ENCODE measurements around the gene RCSD1. TPM values are rescaled to one million over a fixed set of nuclear protein-coding genes. Genes with fewer than 3 reads are reported as not detected.

Gene RCSD1
- total RNA-seq, 1 donor from 2014 or later, result 0.98 TPM

- H3K9me3 Mint-ChIP-seq (ENCODE audit: unreplicated experiment), result peaks cover 10% of the 10 kb centered on the region
- no peaks in the 10 kb centered on the region for H3K36me3 Mint-ChIP-seq (ENCODE audit: low read depth, unreplicated experiment)
- no peak overlapping the region for H3K4me3 Mint-ChIP-seq (ENCODE audit: unreplicated experiment)
- Histone ChIP-seq H3K4me1 (ENCODE audit: insufficient read depth, low read length) (no peaks in the 10 kb centered on the region), H3K79me2 (ENCODE audit: insufficient read depth, low read length) (no peaks in the 10 kb centered on the region), H3K9me3 (ENCODE audit: insufficient read depth, low read depth, low read length) (no peaks in the 10 kb centered on the region), H3K36me3 (ENCODE audit: insufficient read depth, low read length) (no peaks in the 10 kb centered on the region), H3K27me3 (ENCODE audit: insufficient read depth, low read length) (peaks cover 12% of the 10 kb centered on the region), H3K4me2 (ENCODE audit: low read length) (no peak overlapping the region), H3K4me3 (ENCODE audit: insufficient read depth, low read depth, low read length) (no peak overlapping the region), H4K20me1 (ENCODE audit: insufficient read depth, low read length) (no peaks in the 10 kb centered on the region), H2AFZ (ENCODE audit: low read depth, low read length) (no peak overlapping the region), H3K27ac (ENCODE audit: low read depth, low read length) (no peak overlapping the region), H3K9ac (ENCODE audit: low read length) (no peak overlapping the region)
- H3K27me3 Mint-ChIP-seq (ENCODE audit: low read depth, unreplicated experiment), result peaks cover 28% of the 10 kb centered on the region
- no peak for TF ChIP-seq CTCF (IDR thresholded peaks at IDR 0.05; ENCODE audit: insufficient read depth, low read depth, low read length)
- no peak for TF ChIP-seq EZH2 (IDR thresholded peaks at IDR 0.05; ENCODE audit: insufficient read depth, low read length)
- FAIRE-seq, result no peak
- H3K27ac Mint-ChIP-seq (ENCODE audit: unreplicated experiment), result no peak overlapping the region
- DNase-seq (ENCODE audit: low read depth), result no peak
- H3K4me1 Mint-ChIP-seq (ENCODE audit: low read depth, unreplicated experiment), result no peaks in the 10 kb centered on the region
Observed at GRCh38 chr1:167625040-167625823, 4.8 kb upstream of the RCSD1 start.

- no peaks in the 10 kb centered on the region for H3K9me3 ChIP-seq (ENCODE audit: insufficient read depth, low read depth, low read length)
- DNase-seq (ENCODE audit: low read depth), result no peak
- no peaks in the 10 kb centered on the region for H3K79me2 ChIP-seq (ENCODE audit: insufficient read depth, low read length)
- no peak overlapping the region for H2AFZ ChIP-seq (ENCODE audit: low read depth, low read length)
- no peak overlapping the region for H3K4me3 ChIP-seq (ENCODE audit: insufficient read depth, low read depth, low read length)
- no peaks in the 10 kb centered on the region for H3K36me3 Mint-ChIP-seq (ENCODE audit: low read depth, unreplicated experiment)
- peaks cover 2% of the 10 kb centered on the region for H3K4me1 Mint-ChIP-seq (ENCODE audit: low read depth, unreplicated experiment)
- peaks cover 10% of the 10 kb centered on the region for H3K9me3 Mint-ChIP-seq (ENCODE audit: unreplicated experiment)
- TF ChIP-seq EZH2 (IDR thresholded peaks at IDR 0.05; ENCODE audit: insufficient read depth, low read length), result no peak
- no peak for TF ChIP-seq CTCF (IDR thresholded peaks at IDR 0.05; ENCODE audit: insufficient read depth, low read depth, low read length)
- no peak overlapping the region for H3K9ac ChIP-seq (ENCODE audit: low read length)
- H3K4me1 ChIP-seq (ENCODE audit: insufficient read depth, low read length), result no peaks in the 10 kb centered on the region
- H3K36me3 ChIP-seq (ENCODE audit: insufficient read depth, low read length), result no peaks in the 10 kb centered on the region
- H4K20me1 ChIP-seq (ENCODE audit: insufficient read depth, low read length), result no peaks in the 10 kb centered on the region
- H3K27me3 Mint-ChIP-seq (ENCODE audit: low read depth, unreplicated experiment), result peaks cover 37% of the 10 kb centered on the region
- H3K27ac Mint-ChIP-seq (ENCODE audit: unreplicated experiment), result no peak overlapping the region
- FAIRE-seq, result no peak
- no peak overlapping the region for H3K27ac ChIP-seq (ENCODE audit: low read depth, low read length)
- H3K27me3 ChIP-seq (ENCODE audit: insufficient read depth, low read length), result peaks cover 19% of the 10 kb centered on the region
- H3K4me3 Mint-ChIP-seq (ENCODE audit: unreplicated experiment), result no peak overlapping the region
- no peak overlapping the region for H3K4me2 ChIP-seq (ENCODE audit: low read length)
Observed at GRCh38 chr1:167627615-167627864, 2.5 kb upstream of the RCSD1 start.

GRCh38 chr1:167627865-167628641, 2.0 kb upstream of the RCSD1 start:
- no peak overlapping the region for H3K4me3 Mint-ChIP-seq (ENCODE audit: unreplicated experiment)
- H3K9me3 Mint-ChIP-seq (ENCODE audit: unreplicated experiment), result peaks cover 10% of the 10 kb centered on the region
- H3K9me3 ChIP-seq (ENCODE audit: insufficient read depth, low read depth, low read length), result no peaks in the 10 kb centered on the region
- H3K4me1 ChIP-seq (ENCODE audit: insufficient read depth, low read length), result no peaks in the 10 kb centered on the region
- no peaks in the 10 kb centered on the region for H3K36me3 ChIP-seq (ENCODE audit: insufficient read depth, low read length)
- H3K4me2 ChIP-seq (ENCODE audit: low read length), result no peak overlapping the region
- H2AFZ ChIP-seq (ENCODE audit: low read depth, low read length), result no peak overlapping the region
- H3K36me3 Mint-ChIP-seq (ENCODE audit: low read depth, unreplicated experiment), result no peaks in the 10 kb centered on the region
- TF ChIP-seq EZH2 (IDR thresholded peaks at IDR 0.05; ENCODE audit: insufficient read depth, low read length) (no peak), CTCF (IDR thresholded peaks at IDR 0.05; ENCODE audit: insufficient read depth, low read depth, low read length) (no peak)
- no peak for FAIRE-seq
- no peaks in the 10 kb centered on the region for H3K79me2 ChIP-seq (ENCODE audit: insufficient read depth, low read length)
- no peak for DNase-seq (ENCODE audit: low read depth)
- no peak overlapping the region for H3K27ac Mint-ChIP-seq (ENCODE audit: unreplicated experiment)
- H3K4me1 Mint-ChIP-seq (ENCODE audit: low read depth, unreplicated experiment), result peaks cover 2% of the 10 kb centered on the region
- H4K20me1 ChIP-seq (ENCODE audit: insufficient read depth, low read length), result no peaks in the 10 kb centered on the region
- no peak overlapping the region for H3K27ac ChIP-seq (ENCODE audit: low read depth, low read length)
- H3K9ac ChIP-seq (ENCODE audit: low read length), result no peak overlapping the region
- H3K27me3 Mint-ChIP-seq (ENCODE audit: low read depth, unreplicated experiment), result peaks cover 35% of the 10 kb centered on the region
- H3K4me3 ChIP-seq (ENCODE audit: insufficient read depth, low read depth, low read length), result no peak overlapping the region
- peaks cover 19% of the 10 kb centered on the region for H3K27me3 ChIP-seq (ENCODE audit: insufficient read depth, low read length)

Data from astrocyte (in vitro differentiated cells and primary cell).